AG10803 (cell line): ENCODE data around the gene PCSK2.

ENCODE experiments used
- DNase-seq: peaks from one replicate; pipeline ENCODE4 v3.0.0; 2010; ENCODE audit warnings: low read depth
- H3K4me3 ChIP-seq: 2 replicates; pipeline ENCODE4 v1.5.1; 2011; ENCODE audit warnings: mild to moderate bottlenecking, low read length, control low read depth
- TF ChIP-seq, protein P1 (sequence below): conservative IDR thresholded peaks from 2 replicates; pipeline ENCODE4 v1.5.1; 2011; ENCODE audit warnings: mild to moderate bottlenecking, low read length, control low read depth, inconsistent platforms

PCSK2 gene

DNA sequence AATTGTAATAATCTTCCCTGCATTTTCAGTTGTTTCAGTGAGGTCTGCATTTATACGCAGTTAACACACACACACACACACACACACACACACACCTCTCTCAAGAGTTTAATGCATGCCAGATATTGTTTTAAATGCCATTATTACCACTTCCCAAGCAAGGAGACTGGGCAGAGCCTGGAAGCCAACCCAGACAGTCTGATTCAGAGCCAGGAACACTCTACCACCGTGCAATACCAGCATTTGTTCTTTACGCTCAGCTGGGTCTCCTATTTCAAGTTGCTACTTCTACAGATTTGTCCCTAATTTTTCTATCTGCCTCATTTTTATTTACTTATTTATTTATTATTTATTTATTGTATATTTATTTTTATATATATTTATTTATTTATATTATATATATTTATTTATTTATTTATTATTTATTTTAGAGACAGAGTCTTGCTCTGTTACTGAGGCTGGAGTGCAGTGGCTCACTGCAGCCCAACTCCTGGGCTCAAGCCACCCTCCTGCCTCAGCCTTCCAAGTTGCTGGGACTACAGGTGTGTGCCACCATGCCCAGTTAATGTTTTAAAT, 68.4 kb downstream of the PCSK2 start:
- no peak overlapping the region for H3K4me3 ChIP-seq
- no peak for DNase-seq
- TF ChIP-seq, protein P1, sequence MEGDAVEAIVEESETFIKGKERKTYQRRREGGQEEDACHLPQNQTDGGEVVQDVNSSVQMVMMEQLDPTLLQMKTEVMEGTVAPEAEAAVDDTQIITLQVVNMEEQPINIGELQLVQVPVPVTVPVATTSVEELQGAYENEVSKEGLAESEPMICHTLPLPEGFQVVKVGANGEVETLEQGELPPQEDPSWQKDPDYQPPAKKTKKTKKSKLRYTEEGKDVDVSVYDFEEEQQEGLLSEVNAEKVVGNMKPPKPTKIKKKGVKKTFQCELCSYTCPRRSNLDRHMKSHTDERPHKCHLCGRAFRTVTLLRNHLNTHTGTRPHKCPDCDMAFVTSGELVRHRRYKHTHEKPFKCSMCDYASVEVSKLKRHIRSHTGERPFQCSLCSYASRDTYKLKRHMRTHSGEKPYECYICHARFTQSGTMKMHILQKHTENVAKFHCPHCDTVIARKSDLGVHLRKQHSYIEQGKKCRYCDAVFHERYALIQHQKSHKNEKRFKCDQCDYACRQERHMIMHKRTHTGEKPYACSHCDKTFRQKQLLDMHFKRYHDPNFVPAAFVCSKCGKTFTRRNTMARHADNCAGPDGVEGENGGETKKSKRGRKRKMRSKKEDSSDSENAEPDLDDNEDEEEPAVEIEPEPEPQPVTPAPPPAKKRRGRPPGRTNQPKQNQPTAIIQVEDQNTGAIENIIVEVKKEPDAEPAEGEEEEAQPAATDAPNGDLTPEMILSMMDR = no peak

DNA sequence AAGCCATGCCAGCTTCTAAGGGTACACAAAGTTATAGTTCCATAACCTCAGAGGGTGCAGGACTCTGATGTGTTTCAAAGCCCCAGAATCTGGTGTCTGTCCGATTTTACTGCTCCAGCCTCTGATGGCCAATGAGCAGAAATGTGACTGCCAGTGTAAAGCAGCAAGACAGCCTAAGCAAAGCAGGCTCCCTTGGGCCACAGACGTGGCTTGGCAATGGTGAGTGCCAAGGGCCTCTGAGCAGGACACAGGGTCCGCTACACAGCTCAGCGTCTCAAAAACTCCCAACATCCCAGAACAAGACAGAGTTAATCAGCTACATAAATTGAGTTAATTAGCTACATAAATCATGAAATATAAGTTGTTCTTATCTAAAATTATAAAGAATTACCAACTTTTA, 69.2 kb downstream of the PCSK2 start:
- TF ChIP-seq, protein P1 = no peak
- DNase-seq = no peak
- H3K4me3 ChIP-seq = no peak overlapping the region

DNA sequence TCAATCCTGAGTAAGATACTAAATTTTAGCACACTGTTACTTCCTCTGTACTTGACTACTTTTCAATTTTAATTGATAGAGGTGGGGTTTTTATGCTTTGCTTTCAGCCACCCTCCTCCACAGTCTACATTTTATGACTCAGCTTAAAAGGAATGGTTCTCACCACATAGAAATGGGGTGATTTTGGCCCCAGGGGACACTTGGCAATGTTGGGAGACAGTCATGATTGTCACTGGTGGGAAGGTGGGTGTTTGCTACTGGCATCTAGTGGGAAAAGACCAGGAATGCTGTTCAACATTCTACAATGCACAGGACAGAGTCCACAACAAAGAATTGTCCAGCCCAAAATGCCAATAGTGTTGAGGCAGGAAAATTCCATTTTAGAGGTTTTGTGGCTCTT, 71.3 kb downstream of the PCSK2 start:
- DNase-seq = no peak
- H3K4me3 ChIP-seq = no peak overlapping the region
- TF ChIP-seq, protein P1 = no peak

DNA sequence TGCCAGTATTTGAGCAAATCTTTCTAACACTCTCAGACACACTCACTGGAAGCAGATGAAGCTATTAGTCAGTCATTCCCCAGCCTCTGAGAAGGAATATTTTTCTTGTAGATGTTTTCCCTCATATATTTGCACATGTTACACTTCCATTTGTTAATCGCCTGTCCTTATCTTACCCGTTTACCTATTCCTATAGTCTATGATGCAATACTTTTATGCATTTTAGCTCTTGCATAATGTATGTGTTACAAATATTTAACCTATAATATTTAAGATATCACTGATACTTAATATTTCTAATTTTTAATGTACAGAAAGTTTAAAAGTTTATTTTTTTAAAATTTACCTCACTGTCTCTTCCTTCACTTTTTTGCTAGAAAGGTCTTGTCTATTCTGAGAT, 71.9 kb downstream of the PCSK2 start:
- DNase-seq = no peak

DNA sequence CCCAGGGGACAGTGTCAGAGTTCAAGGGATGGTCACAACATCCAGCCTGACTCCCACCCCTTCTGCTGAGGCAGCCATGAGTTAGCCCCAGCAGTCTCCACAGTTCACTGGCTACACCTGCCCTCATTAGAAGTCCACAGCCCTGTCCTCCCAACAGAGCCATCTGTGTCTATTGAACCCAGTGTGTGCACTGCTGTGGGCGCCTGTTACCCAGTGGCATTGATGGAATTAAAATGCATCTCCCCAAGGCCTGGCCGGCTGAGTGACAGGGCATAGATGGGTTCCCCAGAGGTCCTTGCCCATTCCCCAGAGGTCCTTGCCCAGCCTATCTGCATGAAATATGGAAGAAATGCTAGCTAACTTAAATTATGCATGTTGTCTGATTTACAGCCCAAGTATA, 73.3 kb downstream of the PCSK2 start:
- no peak for DNase-seq
- TF ChIP-seq, protein P1 = no peak
- H3K4me3 ChIP-seq = no peak overlapping the region

More for the DNA sequence above, 71.9 kb downstream of the PCSK2 start:
- no peak overlapping the region for H3K4me3 ChIP-seq
- TF ChIP-seq, protein P1 = no peak

DNA sequence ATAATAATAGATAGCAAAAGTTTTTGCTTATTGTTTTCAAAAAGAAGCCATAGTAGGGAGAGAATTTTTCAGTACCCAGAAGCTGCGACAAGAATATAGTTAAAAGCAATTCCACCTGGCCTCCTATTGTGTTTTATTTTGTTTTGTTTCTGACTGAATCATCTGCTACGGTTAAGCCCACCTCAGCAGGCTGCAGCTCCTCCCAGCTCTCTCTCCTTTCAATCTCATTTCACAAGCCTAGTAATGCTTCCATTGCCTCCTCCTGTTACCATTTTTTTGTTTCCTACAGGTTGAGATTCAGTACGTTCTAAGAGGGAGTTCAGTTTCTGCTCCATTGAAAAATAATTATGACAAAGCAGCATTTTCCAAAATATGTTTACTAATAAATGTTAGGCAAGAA, 77.9 kb downstream of the PCSK2 start:
- no peak for DNase-seq
- TF ChIP-seq, protein P1 = no peak
- no peak overlapping the region for H3K4me3 ChIP-seq

DNA sequence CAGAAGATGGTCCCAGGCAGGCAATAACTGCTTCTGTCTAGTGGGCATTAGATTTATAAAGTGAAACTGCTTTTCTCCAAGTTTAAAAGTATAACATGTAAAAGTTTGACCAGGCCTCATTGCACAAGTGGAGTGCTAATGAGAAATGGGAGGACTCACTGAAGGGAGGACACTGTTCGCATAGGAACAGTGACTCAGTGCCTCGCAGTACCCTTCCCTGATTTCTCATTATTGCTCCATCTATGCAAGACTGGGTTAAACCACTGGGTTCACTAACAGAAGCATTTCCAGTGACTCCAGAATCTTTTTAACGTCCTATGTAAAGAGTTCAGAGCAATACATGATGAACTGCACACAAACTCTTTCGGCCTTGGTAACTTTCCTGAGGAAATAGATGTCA, 79.6 kb downstream of the PCSK2 start:
- TF ChIP-seq, protein P1 = no peak
- no peak overlapping the region for H3K4me3 ChIP-seq
- no peak for DNase-seq
